Activated naive CD4-positive, alpha-beta T cell treated with anti-CD3 and anti-CD28 coated beads, Interleukin-2, amount 10 ng/mL, durations not matched to agents 7 days and 5 days (primary cell): ENCODE results near the gene ADGRV1.
"Not testable (repeated sequence)": the region's sequence is repeated elsewhere in the genome, so short reads cannot be mapped to it uniquely, and the experiment has no call there.

Experiments
- CTCF ChIA-PET: fragments of 350-600 bp; sonication (Branson Sonifier 250); formaldehyde crosslinking; loops from one replicate; lab custom pipeline; 2021; ENCODE audit warnings: antibody characterized with exemption; lab: Charles Lee
- DNase-seq: peaks from one replicate; pipeline ENCODE4 v3.0.0-alpha.2; 2020
- H3K27ac Mint-ChIP-seq: one replicate; pipeline ENCODE4 v1.8.0; 2021; ENCODE audit warnings: mild to moderate bottlenecking, moderate library complexity, mixed read lengths
- H3K27me3 Mint-ChIP-seq: one replicate; pipeline ENCODE4 v1.8.0; 2021; ENCODE audit warnings: mild to moderate bottlenecking, mixed read lengths
- H3K36me3 Mint-ChIP-seq: one replicate; pipeline ENCODE4 v1.8.0; 2021; ENCODE audit warnings: mixed read lengths
- H3K4me1 Mint-ChIP-seq: one replicate; pipeline ENCODE4 v1.8.0; 2021; ENCODE audit warnings: mixed read lengths
- H3K4me3 Mint-ChIP-seq: one replicate; pipeline ENCODE4 v1.8.0; 2021; ENCODE audit warnings: mild to moderate bottlenecking, moderate library complexity, mixed read lengths
- H3K9me3 Mint-ChIP-seq: one replicate; pipeline ENCODE4 v1.8.0; 2021; ENCODE audit warnings: mixed read lengths

ADGRV1 gene

DNA sequence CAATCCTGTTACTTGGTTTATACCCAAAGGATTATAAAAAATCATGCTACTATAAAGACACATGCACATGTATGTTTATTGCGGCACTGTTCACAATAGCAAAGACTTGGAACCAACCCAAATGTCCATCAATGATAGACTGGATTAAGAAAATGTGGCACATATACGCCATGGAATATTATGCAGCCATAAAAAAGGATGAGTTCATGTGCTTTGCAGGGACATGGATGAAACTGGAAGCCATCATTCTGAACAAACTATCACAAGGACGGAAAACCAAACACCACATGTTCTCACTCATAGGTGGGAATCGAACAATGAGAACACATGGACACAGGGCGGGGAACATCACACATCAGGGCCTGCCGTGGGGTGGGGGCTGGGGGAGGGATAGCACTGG lies 34.5 kb downstream of the ADGRV1 start:
- DNase-seq, H3K9me3 Mint-ChIP-seq, H3K4me1 Mint-ChIP-seq, H3K27me3 Mint-ChIP-seq, H3K36me3 Mint-ChIP-seq, CTCF ChIA-PET, H3K4me3 Mint-ChIP-seq, H3K27ac Mint-ChIP-seq: not testable (repeated sequence)

DNA sequence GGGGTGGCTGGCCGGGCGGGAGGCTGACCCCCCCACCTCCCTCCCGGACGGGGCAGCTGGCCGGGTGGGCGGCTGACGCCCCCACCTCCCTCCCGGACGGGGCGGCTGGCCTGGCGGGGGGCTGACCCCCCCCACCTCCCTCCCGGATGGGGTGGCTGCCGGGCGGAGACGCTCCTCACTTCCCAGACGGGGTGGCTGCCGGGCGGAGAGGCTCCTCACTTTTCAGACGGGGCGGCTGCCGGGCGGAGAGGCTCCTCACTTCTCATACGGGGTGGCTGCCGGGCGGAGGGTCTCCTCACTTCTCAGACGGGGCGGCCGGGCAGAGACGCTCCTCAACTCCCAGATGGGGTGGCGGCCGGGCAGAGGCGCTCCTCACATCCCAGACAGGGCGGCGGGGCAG lies 37.2 kb downstream of the ADGRV1 start:
- H3K27me3 Mint-ChIP-seq, H3K4me1 Mint-ChIP-seq, H3K27ac Mint-ChIP-seq, H3K4me3 Mint-ChIP-seq, H3K9me3 Mint-ChIP-seq, CTCF ChIA-PET, H3K36me3 Mint-ChIP-seq, DNase-seq: not testable (repeated sequence)

DNA sequence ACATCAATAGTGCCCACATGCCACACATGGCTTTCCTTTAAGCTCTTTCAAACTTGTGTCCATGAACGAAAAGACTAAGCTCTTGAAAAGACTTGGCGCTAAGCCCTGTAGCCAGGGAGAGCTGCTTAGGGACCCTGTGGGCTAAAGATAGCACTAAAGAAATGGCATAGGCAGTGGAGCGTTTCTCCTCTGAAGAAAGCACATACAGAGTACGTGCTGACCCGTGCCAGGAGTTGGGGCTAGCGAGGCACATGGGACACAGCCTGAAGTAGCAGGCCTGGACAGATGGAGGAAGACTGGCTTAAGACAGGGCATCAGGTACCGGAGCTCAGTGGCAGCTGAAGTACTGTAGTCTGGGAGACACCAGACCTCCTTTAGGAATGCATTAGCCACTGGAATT lies 39.7 kb downstream of the ADGRV1 start:
- no peak for DNase-seq
- Mint-ChIP-seq H3K4me3 (no peak overlapping the region), H3K9me3 (no peaks in the 10 kb centered on the region), H3K27ac (no peak overlapping the region), H3K4me1 (no peaks in the 10 kb centered on the region), H3K27me3 (peaks cover 3% of the 10 kb centered on the region), H3K36me3 (no peaks in the 10 kb centered on the region)
- CTCF ChIA-PET = interaction anchor here (1.0 kb wide), 1 partner anchor 15 kb away, joined by 3 read pairs; no protein-coding TSS in a partner anchor

DNA sequence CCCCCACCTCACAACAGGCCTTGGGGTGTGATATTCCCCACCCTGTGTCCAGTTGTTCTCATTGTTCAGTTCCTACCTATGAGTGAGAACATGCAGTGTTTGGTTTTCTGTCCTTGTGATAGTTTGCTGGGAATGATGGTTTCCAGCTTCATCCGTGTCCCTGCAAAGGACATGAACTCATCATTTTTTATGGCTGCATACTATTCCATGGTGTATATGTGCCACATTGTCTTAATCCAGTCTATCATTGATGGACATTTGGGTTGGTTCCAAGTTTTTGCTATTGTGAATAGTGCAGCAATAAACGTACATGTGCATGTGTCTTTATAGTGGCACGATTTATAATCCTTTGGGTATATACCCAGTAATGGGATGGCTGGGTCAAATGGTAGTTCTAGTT lies 41.7 kb downstream of the ADGRV1 start:
- DNase-seq, H3K4me1 Mint-ChIP-seq, H3K27me3 Mint-ChIP-seq, H3K9me3 Mint-ChIP-seq, H3K36me3 Mint-ChIP-seq, H3K27ac Mint-ChIP-seq, CTCF ChIA-PET, H3K4me3 Mint-ChIP-seq: not testable (repeated sequence)

DNA sequence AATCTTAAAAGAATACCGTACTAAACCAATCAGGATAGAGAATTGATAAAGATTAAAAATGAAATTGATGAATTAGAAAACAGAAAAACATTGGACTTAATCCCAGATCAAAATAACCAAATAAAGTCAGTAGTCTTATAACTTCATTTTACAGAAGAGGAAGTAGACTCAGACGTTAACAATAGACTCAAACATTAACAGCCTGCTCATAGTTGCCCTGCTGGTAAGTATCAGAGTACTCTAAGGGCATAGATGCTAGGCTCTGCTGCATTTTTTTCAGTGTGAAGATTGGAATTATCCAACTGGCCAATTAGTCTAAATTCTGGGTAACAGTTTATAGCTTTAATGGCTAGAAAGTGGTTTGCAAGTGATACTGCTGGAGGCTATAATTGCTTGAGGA lies 42.9 kb downstream of the ADGRV1 start:
- Mint-ChIP-seq H3K4me1 (no peaks in the 10 kb centered on the region), H3K27me3 (peaks cover 3% of the 10 kb centered on the region), H3K27ac (no peak overlapping the region), H3K4me3 (no peak overlapping the region), H3K36me3 (no peaks in the 10 kb centered on the region), H3K9me3 (no peaks in the 10 kb centered on the region)
- CTCF ChIA-PET = no interaction called here
- no peak for DNase-seq

DNA sequence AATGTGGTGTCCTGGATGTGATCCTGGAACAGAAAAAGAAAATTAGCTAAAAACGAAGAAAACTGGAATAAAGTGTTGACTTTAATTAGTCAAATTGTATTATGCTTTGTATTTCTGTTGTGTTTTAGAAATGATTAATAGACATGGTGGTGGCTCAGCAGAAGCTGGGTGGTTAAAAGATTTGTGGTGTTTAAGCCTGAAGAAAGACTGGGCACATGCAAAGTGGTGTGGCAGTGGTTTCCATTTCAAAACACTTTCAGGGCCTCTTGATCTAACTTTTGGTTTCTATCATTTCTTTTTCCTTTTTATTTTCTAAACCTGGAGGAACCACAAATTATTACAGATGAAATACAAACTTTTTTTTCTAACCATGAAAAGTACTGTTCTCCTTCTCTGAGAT lies 44.1 kb downstream of the ADGRV1 start:
- H3K27me3 Mint-ChIP-seq = peaks cover 3% of the 10 kb centered on the region
- CTCF ChIA-PET = no interaction called here

DNA sequence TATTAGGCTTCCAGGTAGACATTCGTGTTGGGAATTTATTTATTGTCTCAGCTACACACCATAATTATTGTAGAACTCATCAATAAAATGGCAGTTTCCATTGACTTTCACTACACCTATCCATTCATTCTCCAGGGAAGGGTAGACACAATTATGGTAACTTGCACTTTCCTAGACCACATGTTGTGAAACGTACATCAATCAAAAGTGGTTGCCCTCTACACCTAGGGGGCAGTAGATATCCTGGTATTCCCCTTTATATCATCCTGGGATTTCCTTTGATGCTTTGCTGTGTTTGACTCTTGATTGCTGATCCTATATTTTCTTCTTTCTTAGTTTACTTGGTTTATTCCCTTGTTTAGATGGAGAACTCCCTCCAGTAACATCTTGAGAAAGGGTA lies 47.9 kb downstream of the ADGRV1 start:
- H3K27ac Mint-ChIP-seq = no peak overlapping the region
- no peaks in the 10 kb centered on the region for H3K27me3 Mint-ChIP-seq
- no peaks in the 10 kb centered on the region for H3K36me3 Mint-ChIP-seq
- no peaks in the 10 kb centered on the region for H3K4me1 Mint-ChIP-seq
- H3K9me3 Mint-ChIP-seq = no peaks in the 10 kb centered on the region
- DNase-seq = no peak
- CTCF ChIA-PET = interaction anchor here (0.6 kb wide), 1 partner anchor 176 kb away, joined by 4 read pairs; no protein-coding TSS in a partner anchor
- no peak overlapping the region for H3K4me3 Mint-ChIP-seq

More for the DNA sequence above, 44.1 kb downstream of the ADGRV1 start:
- no peak for DNase-seq
- H3K27ac Mint-ChIP-seq = no peak overlapping the region
- no peaks in the 10 kb centered on the region for H3K9me3 Mint-ChIP-seq
- H3K4me3 Mint-ChIP-seq = no peak overlapping the region
- H3K4me1 Mint-ChIP-seq = no peaks in the 10 kb centered on the region
- no peaks in the 10 kb centered on the region for H3K36me3 Mint-ChIP-seq

DNA sequence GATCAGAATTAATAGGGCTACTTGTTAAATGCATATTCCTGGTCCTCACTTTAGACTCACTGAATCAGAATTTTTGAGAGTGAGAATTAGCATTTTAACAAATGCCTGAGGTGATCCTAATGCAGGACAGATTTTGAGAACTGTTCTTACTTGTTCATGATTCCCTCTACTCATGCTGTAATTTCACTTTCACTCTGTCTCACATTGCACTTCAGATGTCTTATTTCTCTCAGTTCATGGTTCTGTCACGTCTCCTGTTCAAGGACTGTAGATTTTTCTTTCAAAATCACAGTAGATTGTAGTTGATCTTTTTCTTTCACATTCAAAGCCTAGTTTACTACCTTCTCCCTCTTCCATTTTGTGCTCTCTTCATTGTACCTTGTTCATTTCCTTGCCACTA lies 54.3 kb downstream of the ADGRV1 start:
- Mint-ChIP-seq H3K4me3 (no peak overlapping the region), H3K4me1 (no peaks in the 10 kb centered on the region), H3K36me3 (no peaks in the 10 kb centered on the region), H3K27me3 (no peaks in the 10 kb centered on the region), H3K9me3 (no peaks in the 10 kb centered on the region), H3K27ac (no peak overlapping the region)
- DNase-seq = no peak
- CTCF ChIA-PET = no interaction called here

DNA sequence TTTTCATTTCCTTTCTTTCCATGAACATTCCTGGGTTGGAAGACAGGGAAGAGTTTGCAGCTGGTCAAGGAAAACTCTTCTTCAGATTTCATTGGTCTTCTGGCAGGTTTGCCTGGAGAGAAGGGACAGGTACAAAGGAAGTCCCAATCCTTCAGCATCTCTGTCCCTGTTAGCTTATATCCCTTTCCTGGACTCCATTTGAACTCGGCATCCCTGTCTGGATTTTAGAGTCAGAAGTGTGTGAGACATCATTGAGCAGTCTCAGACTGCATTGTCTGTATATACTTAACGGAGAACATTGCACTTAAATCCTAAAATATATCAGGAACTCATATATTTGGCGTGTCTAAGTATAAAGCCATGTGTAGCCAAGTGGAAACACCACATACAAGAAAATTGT lies 54.9 kb downstream of the ADGRV1 start:
- Mint-ChIP-seq H3K9me3 (no peaks in the 10 kb centered on the region), H3K27me3 (no peaks in the 10 kb centered on the region), H3K4me1 (no peaks in the 10 kb centered on the region), H3K27ac (no peak overlapping the region), H3K4me3 (no peak overlapping the region), H3K36me3 (no peaks in the 10 kb centered on the region)
- CTCF ChIA-PET = no interaction called here
- DNase-seq = no peak

DNA sequence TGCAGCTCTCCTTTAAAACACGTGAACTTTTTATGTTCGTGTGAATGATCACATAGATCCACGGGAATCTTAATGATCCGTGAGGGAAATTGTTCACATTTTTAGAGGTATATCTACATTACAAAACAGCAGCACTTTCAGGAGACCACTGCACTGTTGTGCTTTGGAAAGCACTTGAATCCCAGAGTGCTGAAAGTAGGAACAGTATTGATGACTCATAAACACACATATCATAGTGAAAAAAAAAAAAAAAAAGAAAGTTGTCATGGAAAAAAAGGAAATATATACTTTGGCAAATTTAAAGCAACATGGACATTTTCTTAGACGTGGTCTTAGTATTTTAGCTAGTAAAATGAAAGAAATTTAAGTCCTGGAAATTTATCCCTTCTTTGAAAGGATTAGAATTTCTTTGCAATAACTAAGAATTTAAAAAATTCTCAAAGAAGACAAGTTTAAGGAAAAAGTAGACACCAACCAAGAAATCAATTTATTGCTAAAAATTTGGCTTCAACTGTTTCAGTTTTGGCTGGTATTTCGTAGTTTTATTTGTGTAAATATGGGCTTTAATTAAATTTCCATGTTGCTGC lies 55.4 kb downstream of the ADGRV1 start:
- no peaks in the 10 kb centered on the region for H3K9me3 Mint-ChIP-seq
- DNase-seq = no peak
- no peak overlapping the region for H3K4me3 Mint-ChIP-seq
- no peak overlapping the region for H3K27ac Mint-ChIP-seq
- H3K27me3 Mint-ChIP-seq = no peaks in the 10 kb centered on the region
- H3K36me3 Mint-ChIP-seq = no peaks in the 10 kb centered on the region
- H3K4me1 Mint-ChIP-seq = no peaks in the 10 kb centered on the region
- CTCF ChIA-PET = no interaction called here

DNA sequence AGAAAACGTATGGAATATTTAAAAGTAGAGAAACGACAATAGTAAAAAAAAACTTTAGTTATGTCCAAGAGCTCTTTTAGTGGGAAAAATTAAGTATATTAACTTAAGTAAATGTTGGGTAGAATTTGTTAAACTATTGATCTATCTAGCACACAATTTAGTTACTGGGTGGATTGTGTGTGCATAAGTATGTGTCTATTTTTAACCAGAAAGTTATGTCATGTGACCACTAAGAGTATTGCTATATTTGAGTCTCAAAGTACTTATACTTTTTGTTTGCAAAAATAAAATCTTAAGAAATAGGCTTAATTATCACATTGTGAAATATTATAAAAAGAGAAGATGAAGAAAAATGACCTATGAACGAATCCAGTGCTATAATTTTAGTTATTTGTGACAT lies 56.8 kb downstream of the ADGRV1 start:
- Mint-ChIP-seq H3K27ac (no peak overlapping the region), H3K4me1 (no peaks in the 10 kb centered on the region), H3K9me3 (no peaks in the 10 kb centered on the region), H3K27me3 (no peaks in the 10 kb centered on the region), H3K4me3 (no peak overlapping the region), H3K36me3 (no peaks in the 10 kb centered on the region)
- CTCF ChIA-PET = no interaction called here
- DNase-seq = no peak

DNA sequence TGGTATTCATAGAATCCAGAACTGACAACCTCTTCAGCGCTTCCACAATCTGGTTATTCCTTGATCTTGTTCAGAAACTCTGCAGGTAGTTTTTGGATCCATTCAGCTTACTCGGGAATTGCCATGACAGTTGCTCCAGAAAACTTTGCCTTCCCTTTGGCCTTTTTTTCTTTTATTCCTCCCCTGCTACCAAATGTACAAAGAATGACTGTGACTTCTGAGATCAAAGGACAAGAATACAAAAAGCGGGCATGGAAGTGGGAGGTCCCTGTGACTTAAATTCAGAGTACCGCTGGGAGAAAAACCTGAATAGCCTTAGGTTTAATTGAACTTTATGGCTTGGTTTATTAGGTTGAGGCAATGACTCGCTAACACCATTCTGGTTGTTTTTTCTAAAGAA lies 59.5 kb downstream of the ADGRV1 start:
- H3K27me3 Mint-ChIP-seq = no peaks in the 10 kb centered on the region
- no peak for DNase-seq
- no peaks in the 10 kb centered on the region for H3K4me1 Mint-ChIP-seq
- no peaks in the 10 kb centered on the region for H3K9me3 Mint-ChIP-seq
- no peak overlapping the region for H3K27ac Mint-ChIP-seq
- H3K36me3 Mint-ChIP-seq = no peaks in the 10 kb centered on the region
- CTCF ChIA-PET = no interaction called here
- H3K4me3 Mint-ChIP-seq = no peak overlapping the region

DNA sequence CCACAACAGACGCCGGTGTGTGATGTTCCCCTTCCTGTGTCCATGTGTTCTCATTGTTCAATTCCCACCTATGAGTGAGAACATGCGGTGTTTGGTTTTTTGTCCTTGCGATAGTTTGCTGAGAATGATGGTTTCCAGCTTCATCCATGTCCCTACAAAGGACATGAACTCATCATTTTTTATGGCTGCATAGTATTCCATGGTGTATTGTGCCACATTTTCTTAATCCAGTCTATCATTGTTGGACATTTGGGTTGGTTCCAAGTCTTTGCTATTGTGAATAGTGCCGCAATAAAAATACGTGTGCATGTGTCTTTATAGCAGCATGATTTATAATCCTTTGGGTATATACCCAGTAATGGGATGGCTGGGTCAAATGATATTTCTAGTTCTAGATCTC lies 61.2 kb downstream of the ADGRV1 start:
- CTCF ChIA-PET, H3K27ac Mint-ChIP-seq, H3K4me3 Mint-ChIP-seq, H3K36me3 Mint-ChIP-seq, DNase-seq, H3K4me1 Mint-ChIP-seq, H3K9me3 Mint-ChIP-seq, H3K27me3 Mint-ChIP-seq: not testable (repeated sequence)

DNA sequence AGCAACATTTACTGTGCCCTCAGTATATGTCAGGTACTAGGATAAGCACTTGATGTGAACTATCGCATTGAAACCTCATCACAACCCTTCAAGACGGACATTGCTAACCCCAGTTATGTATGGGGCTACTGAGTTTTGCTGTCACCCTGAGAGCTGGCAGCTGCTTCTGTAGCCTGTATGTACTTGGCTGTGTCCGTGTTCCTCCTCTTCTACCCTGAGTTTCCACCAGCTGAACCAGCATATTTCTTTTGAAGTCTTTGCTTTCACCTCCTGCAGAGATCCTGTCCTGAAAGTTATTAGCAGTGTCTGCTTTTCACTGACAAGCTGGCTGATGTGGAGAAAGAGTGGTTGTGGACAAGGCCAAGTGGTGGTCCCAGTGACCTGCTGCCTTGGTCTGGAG lies 63.3 kb downstream of the ADGRV1 start:
- H3K36me3 Mint-ChIP-seq = no peaks in the 10 kb centered on the region
- no peak overlapping the region for H3K27ac Mint-ChIP-seq
- no peaks in the 10 kb centered on the region for H3K4me1 Mint-ChIP-seq
- H3K4me3 Mint-ChIP-seq = no peak overlapping the region
- H3K9me3 Mint-ChIP-seq = no peaks in the 10 kb centered on the region
- H3K27me3 Mint-ChIP-seq = no peaks in the 10 kb centered on the region
- CTCF ChIA-PET = no interaction called here
- DNase-seq = no peak

DNA sequence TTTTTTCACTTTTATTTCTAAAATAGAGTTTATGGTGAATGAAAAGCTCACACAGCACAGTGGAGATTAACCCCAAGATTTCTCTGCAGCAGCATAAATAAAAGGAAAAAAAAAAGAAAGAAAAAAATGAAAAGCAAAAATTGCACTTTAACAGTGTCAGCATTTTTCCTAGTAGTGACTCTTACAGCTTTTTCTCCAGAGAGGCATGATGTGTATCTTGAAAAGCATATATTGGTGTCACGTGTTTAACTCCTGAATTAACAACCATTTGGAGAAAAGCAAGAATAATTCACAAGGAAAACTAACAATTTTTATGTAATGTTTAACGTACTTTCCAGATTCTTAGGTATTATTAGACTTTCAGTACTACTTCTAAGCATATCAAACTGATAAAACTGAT lies 67.9 kb downstream of the ADGRV1 start:
- Mint-ChIP-seq H3K4me3 (no peak overlapping the region), H3K27ac (no peak overlapping the region), H3K4me1 (no peaks in the 10 kb centered on the region), H3K36me3 (no peaks in the 10 kb centered on the region), H3K9me3 (no peaks in the 10 kb centered on the region), H3K27me3 (no peaks in the 10 kb centered on the region)
- no peak for DNase-seq
- CTCF ChIA-PET = interaction anchor here (0.7 kb wide), 1 partner anchor 653 kb away, joined by 3 read pairs; no protein-coding TSS in a partner anchor

DNA sequence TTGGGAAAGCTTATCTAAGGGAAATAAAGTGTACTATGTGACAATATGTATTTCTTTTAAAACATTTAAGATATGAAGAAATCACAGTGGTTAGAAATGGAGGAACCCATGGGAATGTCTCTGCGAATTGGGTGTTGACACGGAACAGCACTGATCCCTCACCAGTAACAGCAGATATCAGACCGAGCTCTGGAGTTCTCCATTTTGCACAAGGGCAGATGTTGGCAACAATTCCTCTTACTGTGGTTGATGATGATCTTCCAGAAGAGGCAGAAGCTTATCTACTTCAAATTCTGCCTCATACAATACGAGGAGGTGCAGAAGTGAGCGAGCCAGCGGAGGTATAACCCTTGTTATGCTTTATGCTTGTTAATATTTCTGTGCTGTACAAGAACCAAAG lies 69.9 kb downstream of the ADGRV1 start:
- CTCF ChIA-PET = interaction anchor here (0.6 kb wide), 1 partner anchor 19 kb away, joined by 3 read pairs; no protein-coding TSS in a partner anchor
- H3K36me3 Mint-ChIP-seq = no peaks in the 10 kb centered on the region
- no peak overlapping the region for H3K4me3 Mint-ChIP-seq
- H3K4me1 Mint-ChIP-seq = no peaks in the 10 kb centered on the region
- no peak for DNase-seq
- H3K27me3 Mint-ChIP-seq = no peaks in the 10 kb centered on the region
- no peaks in the 10 kb centered on the region for H3K9me3 Mint-ChIP-seq
- H3K27ac Mint-ChIP-seq = no peak overlapping the region
